Measurements from ENCODE around the gene RAD50.
"Not testable (repeated sequence)": the region's sequence is repeated elsewhere in the genome, so short reads cannot be mapped to it uniquely, and the experiment has no call there.

The RAD50 gene

DNA sequence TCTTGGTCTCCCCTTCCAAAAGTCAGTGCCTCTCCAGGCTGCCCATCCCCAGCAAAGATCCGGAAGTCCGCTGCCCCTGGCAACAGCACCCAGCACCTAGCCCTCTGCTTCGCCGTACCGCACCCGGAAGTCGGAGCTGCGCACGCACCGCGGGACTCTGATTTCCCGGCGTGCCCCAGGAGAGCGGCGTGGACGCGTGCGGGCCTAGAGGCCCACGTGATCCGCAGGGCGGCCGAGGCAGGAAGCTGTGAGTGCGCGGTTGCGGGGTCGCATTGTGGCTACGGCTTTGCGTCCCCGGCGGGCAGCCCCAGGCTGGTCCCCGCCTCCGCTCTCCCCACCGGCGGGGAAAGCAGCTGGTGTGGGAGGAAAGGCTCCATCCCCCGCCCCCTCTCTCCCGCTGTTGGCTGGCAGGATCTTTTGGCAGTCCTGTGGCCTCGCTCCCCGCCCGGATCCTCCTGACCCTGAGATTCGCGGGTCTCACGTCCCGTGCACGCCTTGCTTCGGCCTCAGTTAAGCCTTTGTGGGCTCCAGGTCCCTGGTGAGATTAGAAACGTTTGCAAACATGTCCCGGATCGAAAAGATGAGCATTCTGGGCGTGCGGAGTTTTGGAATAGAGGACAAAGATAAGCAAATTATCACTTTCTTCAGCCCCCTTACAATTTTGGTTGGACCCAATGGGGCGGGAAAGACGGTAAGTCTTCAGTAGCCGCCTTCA, at the start of gene RAD50:
Gene RAD50, plus strand, starts transcription at position 215 of the 715 bp plus-strand sequence. Its CDS starts 348 bp downstream, at position 563.
- DNase-seq (ENCODE audit: low spot score), result peak; percentile 91

DNA sequence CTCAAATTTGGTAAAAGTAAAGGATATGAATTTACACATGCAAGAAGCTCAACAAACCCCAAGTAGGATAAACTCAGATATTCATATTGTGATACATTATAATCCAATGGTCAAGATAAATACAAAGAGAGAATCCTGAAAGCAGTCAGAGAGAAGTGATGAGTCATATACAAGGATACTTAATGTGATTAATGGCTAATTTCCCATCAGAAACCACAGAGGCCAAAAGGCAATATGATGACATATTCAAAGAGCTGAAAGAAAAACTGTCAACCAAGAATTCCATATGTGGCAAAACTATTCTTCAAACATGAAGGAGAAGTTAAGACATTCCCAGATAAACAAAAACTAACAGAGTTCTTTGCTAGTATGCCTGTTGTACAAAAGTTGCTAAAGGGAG, 46.7 kb upstream of the RAD50 start:
- DNase-seq (ENCODE audit: low spot score), result no peak

DNA sequence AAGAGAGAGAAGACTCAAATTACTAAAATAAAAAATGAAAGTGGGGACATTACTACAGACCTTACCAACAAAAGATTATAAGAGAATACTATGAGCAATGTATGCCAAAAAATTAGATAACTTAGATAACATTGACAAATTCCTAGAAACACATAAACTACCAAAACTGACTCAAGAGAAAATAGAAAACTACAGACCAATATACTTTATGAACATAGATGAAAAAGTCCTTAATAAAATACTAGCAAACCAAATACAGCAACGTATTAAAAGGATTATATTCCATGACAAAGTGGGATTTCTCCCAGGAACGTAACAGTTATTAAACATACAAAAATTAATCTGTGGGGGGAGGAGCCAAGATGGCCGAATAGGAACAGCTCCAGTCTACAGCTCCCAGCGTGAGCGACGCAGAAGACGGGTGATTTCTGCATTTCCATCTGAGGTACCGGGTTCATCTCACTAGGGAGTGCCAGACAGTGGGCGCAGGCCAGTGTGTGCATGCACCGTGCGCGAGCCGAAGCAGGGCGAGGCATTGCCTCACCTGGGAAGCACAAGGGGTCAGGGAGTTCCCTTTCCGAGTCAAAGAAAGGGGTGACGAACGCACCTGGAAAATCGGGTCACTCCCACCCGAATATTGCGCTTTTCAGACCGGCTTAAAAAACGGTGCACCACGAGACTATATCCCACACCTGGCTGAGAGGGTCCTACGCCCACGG, 43.0 kb upstream of the RAD50 start:
- not testable (repeated sequence) for DNase-seq (ENCODE audit: low spot score)

DNA sequence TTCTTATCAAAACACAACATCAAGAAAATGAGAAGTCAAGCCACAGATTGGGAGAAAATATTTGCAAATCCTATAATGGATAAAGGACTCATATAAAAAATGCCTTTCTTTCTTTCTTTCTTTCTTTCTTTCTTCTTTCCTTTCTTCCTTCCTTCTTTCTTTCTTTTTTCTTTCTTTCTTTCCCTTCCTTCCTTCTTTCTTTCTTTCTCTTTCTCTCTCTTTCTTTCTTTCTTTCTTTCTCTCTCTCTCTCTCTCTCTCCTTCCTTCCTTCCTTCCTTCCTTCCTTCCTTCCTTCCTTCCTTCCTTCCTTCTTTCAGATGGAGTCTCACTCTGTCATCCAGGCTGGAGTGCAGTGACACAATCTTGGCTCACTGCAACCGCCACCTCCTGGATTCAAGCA, 34.7 kb upstream of the RAD50 start:
- DNase-seq (ENCODE audit: low spot score), result not testable (repeated sequence)

DNA sequence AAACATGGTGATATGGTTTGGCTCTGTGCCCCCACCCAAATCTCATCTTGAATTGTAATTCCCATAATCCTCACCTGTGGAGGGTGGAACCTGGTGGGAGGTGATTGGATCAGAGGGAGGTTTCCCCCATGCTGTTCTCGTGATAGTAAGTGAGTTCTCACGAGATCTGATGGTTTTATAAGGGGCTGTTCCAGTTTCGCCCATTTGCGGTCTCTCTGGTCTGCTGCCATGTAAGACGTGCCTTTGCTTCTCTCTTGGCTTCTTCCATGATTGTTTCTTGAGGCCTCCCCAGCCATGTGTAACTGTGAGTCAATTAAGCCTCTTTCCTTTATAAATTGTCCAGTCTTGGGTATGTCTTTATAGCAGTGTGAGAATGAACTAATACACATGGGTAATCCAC, 31.9 kb upstream of the RAD50 start:
- DNase-seq (ENCODE audit: low spot score), result not testable (repeated sequence)

- no peak for DNase-seq (ENCODE audit: low spot score)
Measured at GRCh38 chr5:132525299-132525724, 31.5 kb upstream of the RAD50 start.

- peak; percentile 54 for DNase-seq (ENCODE audit: low spot score)
Measured at GRCh38 chr5:132526290-132526973, 30.3 kb upstream of the RAD50 start.

DNA sequence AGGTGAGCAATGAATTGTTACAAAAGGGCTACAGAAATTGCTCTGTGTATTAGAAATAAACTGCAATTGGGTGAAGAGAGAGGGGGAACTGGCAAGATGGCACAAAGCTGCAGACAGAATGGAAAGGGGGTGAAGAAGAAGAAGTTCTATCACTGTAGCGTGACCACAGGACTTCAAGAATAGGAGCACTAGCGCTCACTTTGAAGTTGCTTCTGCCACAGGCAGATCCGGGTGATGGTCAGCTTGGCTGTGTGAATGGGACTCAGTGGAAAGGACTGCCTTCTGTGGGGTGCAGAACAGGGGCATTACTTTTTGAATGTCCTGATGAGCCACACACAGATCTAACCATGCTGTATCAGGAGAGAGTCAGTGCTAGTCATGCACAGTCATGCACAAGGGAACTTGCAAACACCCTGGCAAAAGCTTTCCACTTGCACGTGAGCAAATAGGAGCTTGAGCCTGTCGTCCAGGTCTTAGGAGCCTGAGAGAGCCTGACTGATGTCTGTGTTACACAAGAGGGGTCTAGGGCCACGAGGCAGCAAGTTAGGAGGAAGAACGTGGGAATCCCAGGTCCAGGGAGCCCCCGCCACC, 29.7 kb upstream of the RAD50 start:
- DNase-seq (ENCODE audit: low spot score), result no peak

DNA sequence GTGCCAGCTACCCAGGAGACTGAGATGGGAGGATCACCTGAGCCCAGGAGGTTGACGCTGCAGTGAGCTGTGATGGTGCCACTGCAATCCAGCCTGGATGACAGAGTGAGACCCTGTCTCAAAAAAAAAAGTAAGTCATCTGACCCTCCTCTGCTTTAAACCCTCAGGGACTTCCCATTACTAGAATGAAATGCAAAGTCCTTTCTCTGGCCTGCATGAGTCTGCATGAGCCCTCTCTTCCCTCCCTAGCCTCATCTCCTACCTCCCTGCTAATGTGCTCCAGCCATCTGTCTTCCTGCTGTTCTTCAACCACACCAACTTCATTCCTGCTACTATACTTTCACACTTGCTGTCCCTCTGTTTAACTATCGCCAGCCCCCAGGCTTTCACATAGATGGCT, 28.8 kb upstream of the RAD50 start:
- DNase-seq (ENCODE audit: low spot score), result no peak

DNA sequence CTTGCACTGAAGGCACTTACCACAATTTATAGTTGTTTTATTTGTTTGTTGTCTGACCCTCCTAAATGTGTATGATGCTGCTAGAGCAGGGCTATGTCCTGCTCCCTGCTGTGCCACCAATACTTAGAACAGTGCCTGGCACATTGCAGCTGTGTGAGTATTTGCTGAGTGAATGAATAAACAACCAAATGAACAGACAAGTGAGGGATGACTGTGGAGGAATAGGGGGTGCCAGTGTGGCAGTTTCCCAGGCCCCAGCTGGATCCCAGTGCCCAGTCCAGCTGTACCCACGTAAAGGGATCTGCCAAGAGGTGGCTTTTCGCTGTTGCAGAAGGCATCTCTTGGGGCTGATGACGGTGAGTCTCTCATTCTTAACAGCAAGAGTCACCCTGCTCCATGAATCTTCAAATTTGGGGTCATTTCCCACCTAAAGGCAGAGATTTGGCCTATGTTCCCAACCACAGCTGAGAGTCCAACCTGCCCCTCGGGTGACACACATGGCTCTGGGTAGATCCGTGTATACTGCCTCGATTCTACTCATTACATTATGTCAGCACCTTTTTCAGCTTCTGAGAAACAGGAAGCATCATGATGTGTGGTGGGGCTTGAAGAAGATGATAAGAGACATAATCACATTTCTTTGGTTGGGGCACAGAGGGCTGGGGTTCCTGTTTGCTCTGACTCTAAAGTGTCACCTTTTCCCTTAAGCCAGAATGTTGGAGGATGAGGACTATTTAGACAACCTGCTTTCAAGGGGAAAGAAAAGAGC, 27.7 kb upstream of the RAD50 start:
- peak; percentile 32 for DNase-seq (ENCODE audit: low spot score)

DNA sequence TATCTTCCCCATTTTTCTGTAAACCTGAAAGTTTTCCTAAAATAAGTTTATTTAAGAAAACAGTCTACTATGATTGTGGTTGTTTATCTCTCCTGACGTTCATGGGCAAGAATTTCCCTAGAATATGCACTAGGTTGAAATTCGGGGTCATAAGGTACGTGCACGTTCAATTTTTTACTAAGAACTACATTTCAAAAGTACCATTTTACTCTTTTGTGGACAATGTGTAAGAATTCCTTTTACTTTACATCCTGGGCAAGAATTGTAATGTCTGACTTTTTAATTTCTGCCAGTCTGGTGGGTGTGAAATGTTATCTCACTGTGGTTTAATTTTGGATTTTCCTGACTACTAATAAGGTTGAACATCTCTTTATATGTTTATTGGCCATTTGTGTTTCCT, 25.8 kb upstream of the RAD50 start:
- DNase-seq (ENCODE audit: low spot score), result peak; percentile 13

- DNase-seq (ENCODE audit: low spot score), result no peak
Measured at GRCh38 chr5:132539716-132540115, 17.1 kb upstream of the RAD50 start.

DNA sequence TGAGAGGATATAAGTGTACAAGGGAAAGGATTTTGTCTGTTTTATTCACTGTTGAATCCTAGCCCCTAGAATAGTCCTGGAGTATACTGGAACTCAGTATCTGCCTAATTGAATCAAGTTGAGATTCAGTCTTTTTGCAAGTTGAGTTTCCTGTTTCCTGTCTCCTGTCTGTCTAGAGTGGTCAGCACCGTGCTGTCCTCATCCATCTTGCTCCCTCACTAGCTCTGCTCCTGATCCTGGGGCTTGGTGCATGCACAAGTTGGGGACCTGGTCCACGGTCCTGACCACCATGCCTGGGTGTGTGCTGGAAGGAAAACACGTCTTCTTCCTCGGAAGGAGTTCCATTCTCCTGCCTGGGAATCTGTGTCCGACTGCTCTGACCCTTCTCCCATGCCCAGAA, 16.6 kb upstream of the RAD50 start:
- no peak for DNase-seq (ENCODE audit: low spot score)

DNA sequence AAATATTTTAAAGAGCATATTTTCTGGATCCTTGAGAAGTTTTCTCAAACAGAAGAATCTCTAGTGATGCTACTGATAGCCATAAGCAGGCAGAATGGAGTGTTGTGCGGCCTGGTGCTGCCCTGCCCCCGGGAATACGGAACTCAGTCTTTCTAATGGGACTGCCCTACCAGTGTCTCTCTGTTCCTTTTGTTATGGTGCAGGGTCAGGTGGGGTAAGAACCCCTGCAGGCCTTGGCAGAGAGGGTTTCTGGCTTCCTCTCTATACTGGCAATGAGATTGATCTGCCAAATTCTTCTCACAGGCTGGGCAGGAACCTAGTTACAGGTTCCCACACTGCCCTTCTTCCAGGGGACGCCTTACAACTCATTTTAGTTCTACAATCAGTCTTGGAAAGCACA, 16.0 kb upstream of the RAD50 start:
- DNase-seq (ENCODE audit: low spot score), result no peak

DNA sequence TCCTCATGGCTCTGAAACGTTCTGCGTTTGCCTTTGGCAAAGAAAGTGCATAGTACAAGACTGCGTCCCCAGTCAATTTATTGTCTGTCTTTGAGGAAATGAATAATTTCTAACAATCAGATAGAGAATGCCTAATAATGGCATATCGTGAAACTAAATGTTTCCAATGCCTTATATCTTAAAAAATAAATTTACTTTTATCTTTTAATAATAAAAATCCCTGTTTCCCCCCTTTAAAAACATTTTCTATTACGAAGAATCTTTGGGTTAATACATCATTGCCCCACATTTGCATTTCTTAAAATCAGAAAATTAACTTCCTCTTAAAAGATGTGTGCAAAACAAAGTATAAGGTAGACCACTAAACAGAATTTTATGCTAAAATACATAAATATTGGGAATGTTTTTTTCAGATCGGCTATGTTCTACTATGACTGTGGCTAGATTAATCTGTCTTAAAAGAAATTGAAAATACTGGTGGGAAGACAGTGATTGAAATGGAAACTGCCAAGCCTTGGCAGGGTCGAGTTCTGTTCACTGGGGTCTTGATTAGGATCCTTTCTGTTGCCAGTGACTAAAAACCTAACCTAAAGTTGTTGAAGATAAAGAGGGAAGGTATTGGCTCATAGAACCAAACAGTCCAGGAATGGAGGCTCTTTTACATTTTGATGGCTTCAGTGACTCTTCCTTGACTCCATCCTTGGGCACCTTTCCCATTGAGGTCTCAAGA, 13.1 kb upstream of the RAD50 start, which contains the start of gene IL5:
Gene IL5, minus strand, starts transcription at position 51 of the 730 bp plus-strand sequence. Its CDS starts 44 bp downstream, at position 7.
- no peak for DNase-seq (ENCODE audit: low spot score)

GRCh38 chr5:132546108-132546507, 10.7 kb upstream of the RAD50 start:
- no peak for DNase-seq (ENCODE audit: low spot score)

- no peak for DNase-seq (ENCODE audit: low spot score)
Measured at GRCh38 chr5:132547269-132547668, 9.5 kb upstream of the RAD50 start.

GRCh38 chr5:132548834-132549233, 7.9 kb upstream of the RAD50 start:
- DNase-seq (ENCODE audit: low spot score), result not testable (repeated sequence)

GRCh38 chr5:132549576-132549975, 7.2 kb upstream of the RAD50 start:
- no peak for DNase-seq (ENCODE audit: low spot score)

GRCh38 chr5:132556153-132556762, 519 bp upstream of the RAD50 start:
- DNase-seq (ENCODE audit: low spot score), result no peak
